Measurements from ENCODE around the gene PDZRN3. TPM values are rescaled to one million over a fixed set of nuclear protein-coding genes. Genes with fewer than 3 reads are reported as not detected.

Gene PDZRN3
- total and polyA plus RNA-seq, 12 donors = 17.7 to 143 (median 74.6) TPM

GRCh38 chr3:73493543-73494308 lies 131.0 kb downstream of the PDZRN3 start:
- DNase-seq = no peak
- no peaks in the 10 kb centered on the region for H3K9me3 ChIP-seq
- H3K27me3 ChIP-seq = no peaks in the 10 kb centered on the region
- no peaks in the 10 kb centered on the region for H3K36me3 ChIP-seq
- TF ChIP-seq CTCF (IDR thresholded peaks at IDR 0.05) = no peak
- H3K4me3 ChIP-seq = no peak overlapping the region
- H3K27ac ChIP-seq = peak overlapping the region in 6 of 10 donors; percentile 9 to 41 (median 32)
- WGBS, 2 donors = 39 to 43% methylated on average over 7 of the region's 7 CpGs
- H3K4me1 ChIP-seq = peaks cover 7 to 55% (median 41%) of the 10 kb centered on the region in 9 donors
- ATAC-seq = peak in 6 of 8 donors; percentile 17 to 39 (median 34)
- intact Hi-C loops (cut with DNase I) = loop anchor here in 2 of 10 donors (5.0 to 10.0 kb wide), 2 partner anchors 36 to 149 kb away; no protein-coding TSS in a partner anchor

GRCh38 chr3:73492186-73492585 lies 132.6 kb downstream of the PDZRN3 start:
- peak in 1 of 8 donors; percentile 43 for ATAC-seq
- H3K4me3 ChIP-seq = no peak overlapping the region
- 42 to 45% methylated on average over 5 of the region's 5 CpGs for WGBS, 2 donors
- peak overlapping the region in 5 of 10 donors; percentile 7 to 77 (median 52) for H3K27ac ChIP-seq
- DNase-seq = no peak
- TF ChIP-seq CTCF (IDR thresholded peaks at IDR 0.05) = no peak
- intact Hi-C loops (cut with DNase I) = loop anchor here in 2 of 10 donors (5.0 to 10.0 kb wide), 2 partner anchors 35 to 147 kb away; no protein-coding TSS in a partner anchor
- H3K27me3 ChIP-seq = no peaks in the 10 kb centered on the region
- H3K4me1 ChIP-seq = peaks cover 7 to 61% (median 45%) of the 10 kb centered on the region in 9 donors
- no peaks in the 10 kb centered on the region for H3K9me3 ChIP-seq
- H3K36me3 ChIP-seq = no peaks in the 10 kb centered on the region

- no peak for TF ChIP-seq CTCF (IDR thresholded peaks at IDR 0.05)
- no peak overlapping the region for H3K4me3 ChIP-seq
- H3K4me1 ChIP-seq = peaks cover 7 to 63% (median 51%) of the 10 kb centered on the region in 9 donors
- ATAC-seq (no peak), DNase-seq (no peak)
- intact Hi-C loops (cut with DNase I) = loop anchor here in 2 of 10 donors (5.0 to 10.0 kb wide), 2 partner anchors 34 to 146 kb away; no protein-coding TSS in a partner anchor
- peak overlapping the region in 9 of 10 donors; percentile 17 to 77 (median 57) for H3K27ac ChIP-seq
- H3K36me3 ChIP-seq = no peaks in the 10 kb centered on the region
- H3K9me3 ChIP-seq = no peaks in the 10 kb centered on the region
- no peaks in the 10 kb centered on the region for H3K27me3 ChIP-seq
Measured at GRCh38 chr3:73491287-73491662, 133.5 kb downstream of the PDZRN3 start.

- ATAC-seq = peak; percentile 49 to 91 (median 80)
- Histone ChIP-seq H3K4me1 (peaks cover 7 to 69% (median 56%) of the 10 kb centered on the region in 9 donors), H3K27ac (peak overlapping the region in 9 of 10 donors; percentile 17 to 77 (median 57)), H3K4me3 (no peak overlapping the region), H3K36me3 (no peaks in the 10 kb centered on the region), H3K9me3 (no peaks in the 10 kb centered on the region), H3K27me3 (no peaks in the 10 kb centered on the region)
- DNase-seq = peak; percentile 23 to 52
- intact Hi-C loops (cut with DNase I) = loop anchor here in 2 of 10 donors (1.0 to 10.0 kb wide), 3 partner anchors 33 to 146 kb away; no protein-coding TSS in a partner anchor
- no peak for TF ChIP-seq CTCF (IDR thresholded peaks at IDR 0.05)
- WGBS, 2 donors = 22 to 25% methylated on average over 8 of the region's 8 CpGs
Measured at GRCh38 chr3:73490453-73491286, 134.1 kb downstream of the PDZRN3 start.
